B cell (primary cell): ENCODE data around the gene PTGES2. TPM values are rescaled to one million over a fixed set of nuclear protein-coding genes. Genes with fewer than 3 reads are reported as not detected.

Experiments
- ATAC-seq: fragments of 200-7000 bp; cut with Tn5 transposase; one replicate; pipeline ENCODE4 v1.10.0; 2021; ENCODE audit warnings: low read depth, mild to moderate bottlenecking, moderate number of reproducible peaks, moderate library complexity
- CTCF ChIA-PET: fragments of 350-600 bp; sonication (Branson Sonifier 250); formaldehyde crosslinking; loops from one replicate; lab custom pipeline; 2021; ENCODE audit warnings: antibody characterized with exemption, inconsistent platforms; lab: Charles Lee
- POLR2A ChIA-PET: fragments of 350-600 bp; sonication (Branson Sonifier 250); formaldehyde crosslinking; loops from one replicate; lab custom pipeline; 2021; ENCODE audit warnings: antibody characterized with exemption; lab: Charles Lee
- DNase-seq: peaks from one replicate; pipeline ENCODE4 v3.0.0; 2013
- H2AFZ ChIP-seq: 2 replicates; pipeline ENCODE4 v1.6.1; 2012; ENCODE audit warnings: mild to moderate bottlenecking, low read depth, low read length; ENCODE audit not compliant: insufficient read depth, poor library complexity, severe bottlenecking
- H3K27ac ChIP-seq, 2 donors: 1 replicate in 1 of 2; 2 replicates in 1 of 2; pipeline ENCODE4 v1.5.1; 2012 to 2013; ENCODE audit warnings: low read length in 2 of 2, mild to moderate bottlenecking in 2 of 2, moderate library complexity in 1 of 2
- H3K27me3 ChIP-seq, 4 experiments: fragments of 200-600 bp in 1 of 4; sonication (generic) in 1 of 4; replicated peaks in 1 of 4; 1 replicate in 2 of 4; 2 replicates in 2 of 4; pipeline versions ENCODE4 v1.6.1 to v1.7.0; 2013 to 2016; ENCODE audit warnings: low read length in 3 of 4, mild to moderate bottlenecking in 2 of 4, mixed read lengths in 1 of 4, moderate library complexity in 1 of 4; ENCODE audit not compliant: insufficient read depth in 4 of 4, control insufficient read depth in 3 of 4; ENCODE audit errors: control extremely low read depth in 1 of 4
- H3K36me3 ChIP-seq, 2 experiments: replicated peaks in 1 of 2; 1 replicate in 1 of 2; 2 replicates in 1 of 2; pipeline versions ENCODE4 v1.6.1 to v1.7.1; 2013; ENCODE audit warnings: low read length in 1 of 2; ENCODE audit not compliant: insufficient read depth in 2 of 2, control insufficient read depth in 1 of 2; ENCODE audit errors: control extremely low read depth in 1 of 2, extremely low read depth in 1 of 2
- H3K4me1 ChIP-seq, 2 donors: fragments of 200-600 bp in 1 of 2; sonication (generic) in 1 of 2; 1 replicate in 1 of 2; 2 replicates in 1 of 2; pipeline versions ENCODE4 v1.5.1 to v1.6.1; 2013 to 2017; ENCODE audit warnings: low read length in 2 of 2; ENCODE audit not compliant: control insufficient read depth in 2 of 2, insufficient read depth in 2 of 2
- H3K4me2 ChIP-seq: replicated peaks from 2 replicates; pipeline ENCODE3; 2012; ENCODE audit warnings: mild to moderate bottlenecking, low read depth, low read length; ENCODE audit not compliant: poor library complexity, severe bottlenecking
- H3K4me3 ChIP-seq, 5 experiments: fragments of 200-600 bp in 1 of 5; sonication (generic) in 1 of 5; 1 replicate in 3 of 5; 2 replicates in 2 of 5; pipeline versions ENCODE4 v1.5.1 to v1.7.0; 2011 to 2016; ENCODE audit warnings: low read length in 4 of 5, mild to moderate bottlenecking in 4 of 5, low read depth in 2 of 5, control low read depth in 1 of 5, moderate library complexity in 1 of 5; ENCODE audit not compliant: insufficient read depth in 1 of 5; ENCODE audit errors: control extremely low read depth in 1 of 5, extremely low read depth in 1 of 5
- H3K79me2 ChIP-seq: fragments of 200-600 bp; sonication (generic); one replicate; pipeline ENCODE4 v1.6.0; 2016; ENCODE audit warnings: low read length; ENCODE audit not compliant: control insufficient read depth, insufficient read depth
- H3K9ac ChIP-seq: fragments of 200-600 bp; sonication (generic); 2 replicates; pipeline ENCODE4 v1.6.1; 2017; ENCODE audit warnings: mild to moderate bottlenecking, low read length, moderate library complexity
- H3K9me3 ChIP-seq, 3 donors: one replicate each; pipeline versions ENCODE4 v1.6.1 to v1.7.1; 2013; ENCODE audit warnings: low read length in 2 of 3; ENCODE audit not compliant: control insufficient read depth in 2 of 3, insufficient read depth in 1 of 3; ENCODE audit errors: control extremely low read depth in 1 of 3
- H4K20me1 ChIP-seq: 2 replicates; pipeline ENCODE4 v1.6.0; 2012; ENCODE audit warnings: mild to moderate bottlenecking, low read length; ENCODE audit not compliant: insufficient read depth, control insufficient read depth, poor library complexity, severe bottlenecking
- H3K27ac Mint-ChIP-seq: one replicate; pipeline ENCODE4 v1.8.0; 2021; ENCODE audit warnings: mixed read lengths
- H3K27me3 Mint-ChIP-seq: one replicate; pipeline ENCODE4 v1.8.0; 2021; ENCODE audit warnings: mixed read lengths
- H3K4me1 Mint-ChIP-seq: one replicate; pipeline ENCODE4 v1.8.0; 2021; ENCODE audit warnings: mixed read lengths
- H3K4me3 Mint-ChIP-seq: one replicate; pipeline ENCODE4 v1.8.0; 2021; ENCODE audit warnings: mixed read lengths
- H3K9me3 Mint-ChIP-seq: one replicate; pipeline ENCODE4 v1.8.0; 2022; ENCODE audit warnings: mixed read lengths; ENCODE audit not compliant: insufficient read depth
- CTCF ChIP-seq: fragments of 200-600 bp; IDR thresholded peaks from one replicate; pipeline ENCODE4 v1.8.0; 2022; ENCODE audit warnings: antibody characterized with exemption, mild to moderate bottlenecking
- EZH2 ChIP-seq: IDR thresholded peaks from 2 replicates; pipeline ENCODE4 v1.6.1; 2012; ENCODE audit warnings: borderline replicate concordance, low read depth, mild to moderate bottlenecking, moderate library complexity, low read length; ENCODE audit not compliant: insufficient read depth, poor library complexity, severe bottlenecking
- WGBS: methylation state at CpG from one replicate; pipeline ENCODE4 v1.1.5; 2013; ENCODE audit warnings: missing lambda C conversion rate; ENCODE audit not compliant: insufficient coverage; 5-methylcytosine and 5-hydroxymethylcytosine counted together
- intact Hi-C: fragments of 100-400 bp; cut with micrococcal nuclease; formaldehyde crosslinking; loops from one replicate; pipeline ENCODE4 v1.10.0; 2022
- polyA plus RNA-seq: library from polyadenylated mRNA; depleted of rRNA; stranded (reverse); fragments of >200 nt; gene quantifications from 2 replicates; pipeline ENCODE4 v1.2.3, GENCODE V29; 2012
- total RNA-seq, 2 donors: library from RNA; stranded (reverse); fragments of 120-200 nt in 1 of 2; gene quantifications; 1 replicate in 1 of 2; 2 replicates in 1 of 2; pipeline versions ENCODE4 v1.2.3 to v1.2.4, GENCODE V29; 2013 to 2022

Gene PTGES2
- total and polyA plus RNA-seq, 2 donors (not counting 1 experiment from before 2014, with no cell fraction given): 77.8 to 113 TPM

- Histone ChIP-seq H3K4me2 (no peak overlapping the region), H4K20me1 (peaks cover 45% of the 10 kb centered on the region), H3K27ac (no peak overlapping the region), H3K9me3 (no peaks in the 10 kb centered on the region), H3K27me3 (no peaks in the 10 kb centered on the region), H3K36me3 (peaks cover 0 to 2% of the 10 kb centered on the region in 2 experiments), H3K4me3 (no peak overlapping the region), H3K4me1 (peaks cover 0 to 6% of the 10 kb centered on the region in 2 donors), H3K9ac (no peak overlapping the region), H3K79me2 (peaks cover 91% of the 10 kb centered on the region), H2AFZ (no peak overlapping the region)
- no peaks in the 10 kb centered on the region for H3K9me3 Mint-ChIP-seq
- H3K27me3 Mint-ChIP-seq: no peaks in the 10 kb centered on the region
- peaks cover 17% of the 10 kb centered on the region for H3K4me1 Mint-ChIP-seq
- DNase-seq (no peak), ATAC-seq (no peak)
- ChIA-PET CTCF (interaction anchor here (3.5 kb wide), 1 partner anchor 30 kb away, joined by 14 read pairs; no protein-coding TSS in a partner anchor), POLR2A (no interaction called here)
- H3K4me3 Mint-ChIP-seq: no peak overlapping the region
- H3K27ac Mint-ChIP-seq: no peak overlapping the region
- intact Hi-C loops: no loop called here
- TF ChIP-seq EZH2 (no peak), CTCF (no peak)
- WGBS: 91% methylated on average over 7 of the region's 10 CpGs
Observed at GRCh38 chr9:128087262-128087661, 40.3 kb downstream of the PTGES2 start.

- no peak for ATAC-seq
- H3K9me3 ChIP-seq: no peaks in the 10 kb centered on the region
- H3K4me1 Mint-ChIP-seq: peaks cover 23% of the 10 kb centered on the region
Observed at GRCh38 chr9:128085943-128086342, 41.6 kb downstream of the PTGES2 start.

More at GRCh38 chr9:128085943-128086342, 41.6 kb downstream of the PTGES2 start:
- Mint-ChIP-seq H3K27me3 (no peaks in the 10 kb centered on the region), H3K27ac (no peak overlapping the region), H3K9me3 (no peaks in the 10 kb centered on the region), H3K4me3 (no peak overlapping the region)
- intact Hi-C loops: no loop called here
- Histone ChIP-seq H3K4me3 (no peak overlapping the region), H3K27me3 (no peaks in the 10 kb centered on the region), H3K79me2 (peaks cover 91% of the 10 kb centered on the region), H3K27ac (no peak overlapping the region), H3K4me1 (peaks cover 0 to 6% of the 10 kb centered on the region in 2 donors), H4K20me1 (peaks cover 36% of the 10 kb centered on the region), H3K9ac (no peak overlapping the region), H3K4me2 (no peak overlapping the region), H2AFZ (no peak overlapping the region), H3K36me3 (peaks cover 0 to 2% of the 10 kb centered on the region in 2 experiments)
- TF ChIP-seq CTCF (no peak), EZH2 (no peak)
- ChIA-PET CTCF (no interaction called here), POLR2A (no interaction called here)
- no peak for DNase-seq
- WGBS: 80% methylated on average over 2 of the region's 4 CpGs
